PC-9 (cell line): ENCODE measurements around the gene TMEM117.

Source experiments
- EZH2 ChIP-seq: fragments of 200-600 bp; sonication (generic); IDR thresholded peaks from 2 replicates; pipeline ENCODE4 v1.8.0; 2017; ENCODE audit warnings: antibody characterized with exemption, low read depth
- TF ChIP-seq, protein P1 (sequence below): fragments of 200-600 bp; sonication (generic); conservative IDR thresholded peaks from 2 replicates; pipeline ENCODE4 v1.6.1; 2017; ENCODE audit warnings: mixed run types, antibody characterized with exemption, mild to moderate bottlenecking, moderate library complexity

DNA sequence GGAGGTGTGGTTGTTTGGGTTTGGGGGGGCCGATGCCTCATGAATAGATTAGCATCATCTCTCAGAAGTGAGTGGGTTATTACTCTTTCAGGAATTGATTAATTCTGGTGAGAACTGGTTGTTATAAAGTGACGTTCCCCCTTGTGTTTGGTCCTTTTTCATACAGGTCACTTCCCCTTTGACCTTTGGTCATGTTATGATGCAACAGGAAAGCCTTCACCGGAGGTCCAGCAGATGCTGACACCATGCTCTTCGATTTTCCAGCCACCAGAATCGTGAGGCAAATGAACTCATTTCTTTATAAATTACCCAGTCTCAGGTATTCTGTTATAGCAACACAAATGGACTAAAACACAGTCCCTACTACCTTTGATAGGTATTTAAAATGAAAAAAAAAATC, 600.9 kb downstream of the TMEM117 start:
- TF ChIP-seq, protein P1, sequence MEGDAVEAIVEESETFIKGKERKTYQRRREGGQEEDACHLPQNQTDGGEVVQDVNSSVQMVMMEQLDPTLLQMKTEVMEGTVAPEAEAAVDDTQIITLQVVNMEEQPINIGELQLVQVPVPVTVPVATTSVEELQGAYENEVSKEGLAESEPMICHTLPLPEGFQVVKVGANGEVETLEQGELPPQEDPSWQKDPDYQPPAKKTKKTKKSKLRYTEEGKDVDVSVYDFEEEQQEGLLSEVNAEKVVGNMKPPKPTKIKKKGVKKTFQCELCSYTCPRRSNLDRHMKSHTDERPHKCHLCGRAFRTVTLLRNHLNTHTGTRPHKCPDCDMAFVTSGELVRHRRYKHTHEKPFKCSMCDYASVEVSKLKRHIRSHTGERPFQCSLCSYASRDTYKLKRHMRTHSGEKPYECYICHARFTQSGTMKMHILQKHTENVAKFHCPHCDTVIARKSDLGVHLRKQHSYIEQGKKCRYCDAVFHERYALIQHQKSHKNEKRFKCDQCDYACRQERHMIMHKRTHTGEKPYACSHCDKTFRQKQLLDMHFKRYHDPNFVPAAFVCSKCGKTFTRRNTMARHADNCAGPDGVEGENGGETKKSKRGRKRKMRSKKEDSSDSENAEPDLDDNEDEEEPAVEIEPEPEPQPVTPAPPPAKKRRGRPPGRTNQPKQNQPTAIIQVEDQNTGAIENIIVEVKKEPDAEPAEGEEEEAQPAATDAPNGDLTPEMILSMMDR: no peak
- TF ChIP-seq EZH2: no peak
